Ammon's horn (tissue), 1 donor: Measurements from ENCODE around the gene IGLL5.
A peak's percentile ranks its signal among the peaks of the same experiment; 100 is the strongest.
"Not testable (repeated sequence)": the region's sequence is repeated elsewhere in the genome, so short reads cannot be mapped to it uniquely, and the experiment has no call there.

Experiments used
- DNase-seq: peaks from one replicate; pipeline ENCODE4 v3.0.0-alpha.2; 2016; ENCODE audit warnings: low spot score

Gene IGLL5

DNA sequence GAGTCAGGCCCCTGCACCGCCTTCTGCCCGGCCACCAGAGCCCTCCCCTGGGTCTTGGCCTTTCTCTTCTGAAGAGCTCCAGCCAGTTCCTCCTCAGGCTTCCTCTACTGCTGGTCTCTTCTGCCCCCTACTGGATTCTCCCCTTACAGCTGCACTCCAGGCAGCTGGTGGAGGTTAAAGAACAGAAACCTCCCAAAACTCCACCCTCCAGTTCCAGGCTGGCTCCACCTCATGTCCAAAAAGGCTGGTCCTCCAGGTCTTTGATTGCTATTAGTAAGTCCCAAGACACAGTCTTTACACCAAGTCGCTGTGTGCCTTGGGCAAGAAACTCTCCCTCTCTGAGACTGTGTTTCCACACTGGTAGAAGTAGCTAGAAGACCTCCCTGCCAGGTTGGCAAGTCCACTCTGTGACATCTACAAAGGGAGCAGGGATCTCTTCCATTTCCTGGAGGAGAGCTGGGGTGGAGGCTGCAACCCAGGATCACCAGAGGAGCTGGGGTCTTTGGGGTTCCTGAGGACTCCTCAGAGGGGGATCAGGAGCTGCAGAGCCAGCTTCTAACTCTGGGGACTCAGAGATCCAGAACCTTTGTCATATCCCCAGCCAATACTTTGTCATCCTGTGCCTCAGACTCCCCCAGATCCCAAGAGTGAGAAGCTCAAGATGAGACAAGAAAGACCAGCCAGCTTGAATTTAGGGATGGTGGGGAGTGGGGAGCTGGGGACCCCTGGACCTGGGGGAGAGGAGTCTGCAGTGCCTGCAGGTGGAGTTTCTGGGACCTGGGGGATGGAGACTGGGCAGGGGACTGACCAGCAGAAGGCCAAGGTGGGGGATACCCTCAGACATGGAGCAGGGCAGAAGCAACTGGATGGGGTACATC, 3.4 kb upstream of the IGLL5 start:
- peak; percentile 71 for DNase-seq

DNA sequence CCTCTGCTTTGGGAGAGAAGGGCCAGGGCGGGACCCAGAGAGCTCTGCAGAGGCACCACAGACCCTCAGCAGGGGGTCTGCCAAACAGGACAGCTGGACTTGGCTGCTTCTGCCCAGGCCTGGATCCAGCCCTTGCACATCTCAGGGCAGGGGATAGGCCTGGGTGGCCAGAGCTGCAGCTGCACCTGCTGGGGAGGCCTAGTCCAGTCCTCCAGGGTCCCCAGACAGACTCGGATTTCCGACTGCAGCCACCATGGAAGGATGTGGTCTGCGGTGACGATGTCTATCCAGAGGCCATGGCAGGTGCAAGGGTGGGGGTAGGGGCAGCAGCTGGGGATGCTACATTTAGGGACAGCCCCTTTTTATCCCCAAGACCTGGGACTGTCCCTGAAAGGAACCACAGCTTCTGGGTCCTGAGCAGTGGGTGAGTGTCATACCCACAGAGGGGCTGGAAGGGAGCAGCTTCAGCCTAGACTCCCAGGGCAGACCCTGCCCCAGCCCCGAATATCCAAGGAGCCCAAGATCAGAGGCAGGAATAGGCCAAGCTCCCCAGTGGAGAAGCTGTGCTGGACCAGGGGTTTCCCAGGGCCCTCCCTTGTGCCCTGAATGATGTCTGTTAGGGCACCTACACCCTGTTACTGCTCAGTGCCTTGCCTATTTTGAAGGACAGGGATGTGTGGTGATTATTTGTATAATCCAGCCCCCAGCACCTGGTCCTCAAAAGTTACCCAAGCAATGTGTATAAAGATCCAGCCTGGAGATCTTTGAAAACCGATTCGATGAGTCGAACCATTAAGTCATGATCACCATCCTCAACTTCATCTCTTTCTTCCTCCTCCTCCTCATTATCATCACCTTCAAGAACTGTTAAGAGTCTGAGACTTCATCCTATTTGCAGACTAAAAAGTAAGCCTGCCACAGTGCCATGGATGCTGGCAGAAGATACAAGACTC, 2.5 kb upstream of the IGLL5 start:
- DNase-seq: no peak

DNA sequence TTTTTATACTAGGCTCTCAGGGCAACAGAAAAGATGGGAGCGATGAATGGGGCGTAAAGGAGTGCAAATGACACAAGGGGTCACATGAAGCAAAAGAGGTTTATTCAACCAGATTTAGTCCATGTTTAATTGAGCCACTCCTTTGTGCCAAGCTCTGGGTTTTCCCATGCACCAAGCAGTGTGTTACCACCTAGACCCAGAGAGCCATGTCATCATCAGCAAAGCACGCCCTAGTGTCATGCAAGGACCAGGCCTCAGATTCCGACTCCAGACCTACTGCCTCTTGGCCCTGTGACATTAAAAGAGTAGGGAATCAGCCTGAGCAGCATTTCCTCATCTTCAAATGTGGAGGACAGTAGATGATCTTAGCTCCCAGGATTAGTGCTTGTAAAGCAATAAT, 1.1 kb upstream of the IGLL5 start:
- no peak for DNase-seq

DNA sequence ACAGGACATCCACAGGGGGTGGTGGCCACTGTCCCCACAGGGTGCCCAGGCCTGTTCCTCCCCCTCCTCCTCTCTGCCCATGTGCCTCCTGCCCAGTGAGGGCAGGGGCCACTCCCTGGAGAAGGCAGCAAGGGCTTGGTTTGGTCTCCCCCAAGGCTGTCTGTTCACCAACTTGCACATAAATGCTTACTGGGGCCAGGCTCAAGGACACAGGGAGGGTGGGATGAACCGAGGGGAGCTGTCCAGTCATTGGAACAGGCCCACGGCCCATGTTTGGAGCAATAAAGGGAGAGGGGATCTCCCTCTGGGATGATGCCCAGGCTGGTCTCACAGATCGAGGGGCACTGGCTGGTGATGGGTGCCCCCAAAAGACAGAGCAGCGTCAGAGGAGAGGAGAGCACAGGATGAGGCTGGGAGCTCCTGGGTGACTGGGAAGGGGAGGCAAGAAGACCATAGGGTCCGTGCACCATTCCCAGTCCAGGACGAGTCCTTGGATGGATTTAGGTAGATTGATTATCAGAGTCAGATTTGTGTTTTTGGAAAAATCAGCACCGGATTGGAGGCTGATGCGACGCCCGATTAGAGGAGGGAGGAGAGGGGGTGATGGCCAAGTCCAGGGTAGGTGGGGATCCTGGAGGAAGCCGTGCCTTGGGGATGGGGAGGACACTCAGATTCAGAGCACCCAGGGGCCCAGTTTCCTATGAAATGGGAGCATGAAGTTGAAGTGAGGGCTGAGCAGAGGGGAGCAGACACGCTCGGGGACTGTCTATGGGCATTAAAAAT, 1.1 kb downstream of the IGLL5 start:
- no peak for DNase-seq

DNA sequence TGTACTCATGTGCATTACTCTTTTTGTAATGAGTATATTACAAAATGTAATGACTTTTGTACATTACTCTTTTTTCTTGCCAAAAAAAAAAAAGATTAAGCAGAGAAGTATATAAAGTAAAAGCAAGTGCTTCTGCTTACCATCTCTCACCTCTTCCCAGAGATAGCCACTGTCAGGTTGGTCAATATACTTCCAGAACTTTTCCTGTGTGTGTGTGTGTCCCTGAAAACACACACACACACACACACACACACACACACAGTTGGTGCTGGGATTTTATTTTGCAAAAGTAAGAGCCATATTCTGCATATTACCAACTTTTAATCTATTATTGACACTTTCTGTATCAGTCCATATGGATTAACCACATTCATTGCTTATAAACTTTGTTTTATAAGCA, 2.5 kb downstream of the IGLL5 start:
- no peak for DNase-seq

DNA sequence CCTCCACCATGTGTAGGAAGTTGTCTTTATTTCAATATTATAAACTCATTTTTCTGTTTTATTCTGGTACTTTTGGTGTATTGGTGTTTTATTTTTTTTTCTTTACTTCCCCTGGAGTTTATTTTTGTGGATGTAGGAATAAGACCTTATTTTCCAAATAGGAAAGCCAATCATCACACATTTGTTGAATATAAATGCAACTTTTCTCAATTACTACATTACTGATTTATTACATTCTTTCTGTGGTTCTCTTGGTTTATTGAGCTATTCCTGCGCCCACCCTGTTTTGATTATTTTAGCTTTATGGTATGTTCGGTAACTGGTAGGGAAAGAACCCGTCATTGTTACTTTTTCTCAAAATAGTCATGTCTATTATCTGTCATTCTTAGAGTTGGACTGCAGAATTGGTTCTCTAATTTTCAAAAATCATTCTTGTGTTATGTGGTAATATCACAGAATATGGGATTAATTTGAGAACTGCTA, 3.6 kb downstream of the IGLL5 start:
- DNase-seq: no peak

DNA sequence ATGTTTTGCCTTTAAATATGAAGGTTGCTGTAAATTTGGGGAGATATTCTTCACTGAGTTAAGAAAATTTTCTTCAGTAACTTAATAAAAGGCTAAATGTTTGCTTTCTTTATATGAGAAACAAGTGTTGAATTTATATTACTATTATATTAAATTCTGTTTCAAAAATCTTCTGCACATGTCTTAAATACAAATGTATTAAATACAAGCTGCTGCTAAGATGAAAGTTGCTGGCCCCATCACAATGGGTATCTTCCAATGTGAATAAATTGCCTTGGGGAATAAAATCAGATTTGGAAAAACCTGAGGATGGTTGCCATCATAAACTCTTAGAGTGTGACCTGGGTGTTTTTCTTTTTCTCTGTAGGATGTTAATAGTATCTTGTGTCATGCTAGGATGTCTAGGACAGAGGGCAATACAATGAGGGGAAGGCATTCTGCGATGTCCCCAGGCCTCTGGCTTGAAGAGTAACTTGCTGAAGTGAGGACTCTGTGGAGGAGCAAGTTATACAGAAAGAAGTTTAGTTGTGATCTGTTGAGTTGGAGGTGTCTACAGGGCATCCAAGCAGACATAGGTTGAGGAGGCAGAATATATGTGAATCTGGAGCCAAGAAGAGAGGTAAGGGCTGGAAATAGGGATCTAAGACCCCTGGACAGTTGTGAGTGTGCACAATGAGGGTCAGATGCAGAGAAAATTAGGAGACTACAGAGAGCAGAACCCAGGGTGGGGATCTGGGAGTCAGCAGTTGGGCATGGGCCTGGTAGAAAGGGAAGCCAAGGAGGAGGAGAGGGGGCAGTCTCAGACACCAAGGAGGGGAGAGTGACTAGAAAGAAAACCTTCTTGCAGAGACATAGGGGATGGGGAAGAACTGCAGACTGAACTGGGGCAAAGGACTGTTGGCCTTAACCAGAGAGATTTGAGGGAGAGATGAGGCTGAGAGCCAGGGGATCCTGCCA, 4.8 kb downstream of the IGLL5 start:
- DNase-seq: no peak

DNA sequence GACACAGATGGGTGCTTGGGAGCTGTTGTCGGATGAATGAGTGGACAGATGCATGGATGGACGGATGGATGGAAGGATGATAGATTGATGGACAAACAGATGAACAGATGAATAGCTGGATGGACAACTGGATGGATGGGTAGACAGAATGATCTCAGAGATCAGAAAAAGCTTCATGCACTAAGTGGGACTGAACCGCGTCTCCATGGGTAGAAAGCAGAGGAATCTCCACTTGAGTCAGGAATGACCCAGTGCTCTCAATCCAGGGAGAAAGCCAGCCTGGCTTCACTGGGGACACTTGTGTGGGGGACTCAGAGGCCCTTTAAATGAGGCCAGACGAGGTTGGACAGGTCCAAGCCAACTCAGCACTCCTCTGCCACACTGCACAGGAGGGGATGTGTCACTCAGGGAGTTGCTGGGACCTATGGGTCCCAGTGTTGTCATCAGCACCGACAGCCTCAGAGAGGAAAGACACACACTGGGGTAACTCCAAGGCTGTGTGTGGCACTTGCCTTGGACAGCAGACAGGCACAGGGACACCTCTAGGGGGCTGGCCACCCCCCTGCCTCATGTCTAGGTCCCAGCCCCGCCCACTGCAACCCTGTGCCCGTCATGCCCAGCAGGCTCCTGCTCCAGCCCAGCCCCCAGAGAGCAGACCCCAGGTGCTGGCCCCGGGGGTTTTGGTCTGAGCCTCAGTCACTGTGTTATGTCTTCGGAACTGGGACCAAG, 5.6 kb downstream of the IGLL5 start:
- DNase-seq: no peak

DNA sequence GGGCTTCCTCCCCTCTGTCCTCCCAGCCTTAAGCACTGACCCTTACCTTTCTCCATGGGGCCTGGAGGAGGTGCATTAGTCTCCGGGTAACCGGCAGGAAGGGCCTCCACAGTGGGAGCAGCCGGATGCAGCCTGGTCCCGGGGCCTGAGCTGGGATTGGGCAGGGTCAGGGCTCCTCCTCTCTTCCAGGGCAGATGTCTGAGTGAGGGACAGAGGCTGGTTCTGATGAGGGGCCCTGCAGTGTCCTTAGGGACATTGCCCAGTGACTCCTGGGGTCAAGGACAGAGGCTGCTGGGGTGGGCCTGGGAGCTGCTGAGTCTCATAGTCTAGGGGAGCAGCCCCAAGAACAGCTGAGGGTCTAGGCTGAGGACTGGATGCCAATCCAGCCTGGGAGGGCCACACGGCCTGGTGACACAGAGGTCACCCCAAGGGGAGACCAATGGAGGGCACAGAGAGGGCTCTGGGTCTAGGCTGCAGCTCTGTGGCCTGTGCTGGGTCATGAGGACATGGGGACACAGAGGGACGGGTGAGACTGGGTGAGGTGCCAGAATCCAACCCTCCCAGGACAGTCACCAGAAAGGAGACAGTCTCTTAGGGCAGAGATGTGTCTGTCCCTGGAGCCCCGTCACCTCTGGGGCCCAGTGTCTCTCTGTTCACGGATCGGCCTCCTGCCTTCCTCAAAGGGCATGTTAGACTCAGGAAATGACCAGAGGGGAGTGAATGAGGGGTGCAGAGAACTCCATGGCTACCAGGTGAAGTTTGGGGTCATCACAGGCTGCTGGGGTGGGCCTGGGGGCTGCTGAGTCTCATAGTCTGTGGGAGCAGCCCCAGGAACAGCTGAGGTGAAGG, 6.5 kb downstream of the IGLL5 start:
- no peak for DNase-seq

DNA sequence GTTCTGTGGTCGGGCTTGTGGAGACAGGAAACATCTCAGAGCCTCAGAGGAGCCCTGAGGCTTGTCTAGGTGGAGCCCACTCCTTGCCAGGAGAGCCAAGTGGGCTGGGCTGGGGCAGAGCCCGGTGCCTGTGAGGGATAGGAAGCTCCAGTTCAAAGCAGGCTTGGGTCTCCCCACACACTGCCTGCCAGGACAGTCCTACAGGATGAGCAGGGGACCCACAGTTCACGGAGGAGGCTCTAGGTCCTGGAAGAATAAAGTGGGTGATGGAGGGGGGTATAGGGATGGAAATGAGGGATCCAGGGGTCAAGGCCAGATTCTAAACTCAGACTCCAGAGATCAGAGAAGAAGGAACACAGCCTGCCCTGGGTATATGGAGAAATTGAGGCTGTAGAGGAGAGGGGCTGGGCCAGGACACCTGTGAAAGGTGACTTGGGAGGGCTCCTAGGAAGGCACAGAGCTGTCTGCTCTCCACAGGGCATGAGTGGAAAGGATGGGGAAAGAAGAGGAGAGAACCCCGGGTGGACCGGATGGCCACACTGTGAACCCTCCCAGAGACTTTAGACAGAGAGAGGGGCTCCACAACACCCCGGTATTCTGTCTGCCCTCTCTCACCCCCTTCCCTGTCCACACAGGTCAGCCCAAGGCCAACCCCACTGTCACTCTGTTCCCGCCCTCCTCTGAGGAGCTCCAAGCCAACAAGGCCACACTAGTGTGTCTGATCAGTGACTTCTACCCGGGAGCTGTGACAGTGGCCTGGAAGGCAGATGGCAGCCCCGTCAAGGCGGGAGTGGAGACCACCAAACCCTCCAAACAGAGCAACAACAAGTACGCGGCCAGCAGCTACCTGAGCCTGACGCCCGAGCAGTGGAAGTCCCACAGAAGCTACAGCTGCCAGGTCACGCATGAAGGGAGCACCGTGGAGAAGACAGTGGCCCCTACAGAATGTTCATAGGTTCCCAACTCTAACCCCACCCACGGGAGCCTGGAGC, 7.4 kb downstream of the IGLL5 start:
- no peak for DNase-seq

DNA sequence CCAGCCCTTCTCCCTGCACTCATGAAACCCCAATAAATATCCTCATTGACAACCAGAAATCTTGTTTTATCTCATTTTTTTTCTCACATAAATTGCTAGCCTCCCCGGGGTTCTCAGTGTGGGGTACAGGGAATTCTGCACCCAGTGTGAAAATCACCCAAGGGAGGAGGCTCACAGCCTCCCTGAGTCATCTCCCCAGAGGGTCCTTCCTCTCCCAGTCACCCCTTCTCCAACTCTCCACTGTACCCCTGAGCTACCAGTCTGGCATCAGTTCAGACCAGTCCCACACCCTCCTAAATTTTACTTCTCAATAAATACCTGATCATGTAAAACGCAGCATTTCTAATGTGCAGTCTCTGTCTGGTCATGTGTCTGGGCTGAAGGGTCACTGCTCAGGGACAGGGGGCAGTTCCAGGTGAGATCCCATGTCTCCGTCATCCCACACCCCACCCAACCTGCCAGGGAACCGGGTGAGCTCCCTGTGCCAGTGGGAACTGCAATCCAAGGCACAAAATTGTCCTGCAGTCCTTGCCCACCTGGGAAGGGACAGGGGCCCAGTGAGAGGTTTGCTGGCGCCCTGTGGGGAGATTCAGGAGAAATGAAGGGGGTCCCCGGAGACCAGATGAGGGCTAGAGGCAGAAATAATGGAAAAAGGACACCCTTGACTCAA, 8.3 kb downstream of the IGLL5 start:
- no peak for DNase-seq

DNA sequence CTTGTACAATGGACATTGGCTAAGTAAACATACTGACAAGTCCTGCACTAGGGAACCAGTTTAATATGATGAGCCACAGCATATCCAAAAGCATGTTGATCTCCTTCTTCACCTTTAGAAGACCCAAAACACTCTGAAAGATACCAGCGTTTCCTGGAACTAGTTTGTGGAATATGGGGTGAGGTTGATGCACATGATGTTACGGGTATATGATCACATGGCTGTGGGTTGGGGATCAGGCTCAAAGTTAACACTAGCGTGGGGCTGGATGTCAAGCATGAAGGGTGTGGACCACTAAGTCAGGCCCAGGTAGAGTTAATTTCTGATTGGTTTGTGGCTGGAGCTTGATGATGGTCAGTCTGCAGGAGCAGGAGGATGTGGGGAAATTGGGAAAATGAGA, 9.0 kb downstream of the IGLL5 start:
- no peak for DNase-seq

DNA sequence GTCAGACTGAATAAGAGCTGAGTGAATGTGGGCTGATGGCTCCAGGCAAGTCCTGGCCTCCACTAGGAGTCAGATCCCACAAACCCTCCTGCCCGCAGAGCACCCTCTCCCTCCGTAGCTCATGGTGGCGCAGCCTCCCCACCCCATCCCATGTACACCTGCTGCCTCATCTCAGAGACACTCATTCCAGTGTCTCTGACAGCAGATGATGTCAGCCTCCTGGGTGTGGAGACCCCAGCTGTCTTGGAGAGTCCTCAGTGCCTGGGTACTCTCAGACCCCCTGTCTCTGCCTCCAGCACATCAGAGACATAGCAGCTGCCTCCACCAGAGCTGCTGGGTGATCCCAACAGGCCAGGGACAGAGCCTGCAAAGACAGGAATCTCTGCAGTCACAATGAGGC, 9.5 kb downstream of the IGLL5 start:
- DNase-seq: no peak

DNA sequence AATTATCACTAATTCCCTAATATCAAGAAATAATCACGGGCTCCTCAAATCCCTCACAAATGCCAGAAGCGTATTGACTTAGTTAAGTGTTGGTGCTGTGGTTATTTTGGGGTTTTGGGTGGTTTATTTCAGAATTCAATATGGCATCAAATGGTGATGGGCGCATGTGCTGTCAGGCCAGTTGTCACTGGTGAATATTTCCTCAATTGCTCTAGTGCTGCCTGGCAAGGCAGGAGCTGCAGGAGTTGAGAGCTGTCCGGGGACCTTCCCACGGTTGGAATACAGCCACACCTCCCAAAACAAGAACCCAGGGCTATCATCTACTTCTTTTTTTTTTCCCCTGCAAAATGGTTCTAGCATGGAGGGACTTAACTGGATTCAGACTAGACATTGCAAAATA, 10.3 kb downstream of the IGLL5 start:
- no peak for DNase-seq

DNA sequence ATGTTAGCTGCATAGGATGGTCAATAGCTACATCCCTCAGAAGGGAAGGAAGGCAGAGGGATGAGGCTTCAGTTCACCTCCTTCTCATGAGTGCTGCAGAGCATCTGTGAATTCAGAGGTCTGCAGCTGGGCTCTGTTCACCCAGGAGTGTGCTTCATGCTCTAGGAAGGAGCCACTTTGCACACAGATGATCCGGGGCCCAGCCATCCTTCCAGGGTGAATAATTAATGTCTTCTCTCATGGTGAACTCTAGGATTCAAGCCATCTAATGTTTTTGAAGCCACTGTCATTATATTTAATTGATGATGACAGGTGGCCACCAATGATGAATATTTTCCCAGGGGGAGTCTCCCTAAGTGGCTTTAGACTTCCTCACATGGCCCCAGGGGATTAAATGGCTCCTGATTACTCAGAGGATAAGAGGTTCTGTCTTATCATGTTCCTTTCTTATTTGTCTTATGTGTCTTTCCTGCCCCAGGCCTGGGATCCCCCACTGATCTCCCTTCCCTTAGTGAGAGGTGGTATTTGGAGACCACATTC, 10.9 kb downstream of the IGLL5 start:
- DNase-seq: not testable (repeated sequence)

DNA sequence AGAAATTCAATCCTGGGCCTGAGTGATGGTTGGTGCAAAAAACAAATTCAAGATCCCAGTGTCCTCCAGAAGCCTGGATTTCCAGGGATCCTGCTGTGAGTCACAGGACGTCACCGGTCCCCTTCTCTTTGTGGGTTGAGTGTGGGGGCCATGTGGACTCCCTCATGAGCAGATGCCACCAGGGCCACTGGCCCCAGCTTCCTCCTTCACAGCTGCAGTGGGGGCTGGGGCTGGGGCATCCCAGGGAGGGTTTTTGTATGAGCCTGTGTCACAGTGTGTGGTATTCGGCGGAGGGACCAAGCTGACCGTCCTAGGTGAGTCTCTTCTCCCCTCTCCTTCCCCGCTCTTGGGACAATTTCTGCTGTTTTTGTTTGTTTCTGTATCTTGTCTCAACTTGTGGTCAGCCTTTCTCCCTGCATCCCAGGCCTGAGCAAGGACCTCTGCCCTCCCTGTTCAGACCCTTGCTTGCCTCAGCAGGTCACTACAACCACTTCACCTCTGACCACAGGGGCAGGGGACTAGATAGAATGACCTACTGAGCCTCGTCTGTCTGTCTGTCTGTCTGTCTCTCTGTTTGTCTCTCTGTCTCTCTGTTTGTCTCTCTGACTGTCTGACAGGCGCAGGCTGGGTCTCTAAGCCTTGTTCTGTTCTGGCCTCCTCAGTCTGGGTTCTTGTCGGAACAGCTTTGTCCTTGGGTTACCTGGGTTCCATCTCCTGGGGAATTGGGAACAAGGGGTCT, 11.9 kb downstream of the IGLL5 start:
- not testable (repeated sequence) for DNase-seq
